ENCODE data around the gene RETREG1. TPM values are rescaled to one million over a fixed set of nuclear protein-coding genes. Genes with fewer than 3 reads are reported as not detected.
A peak's percentile ranks its signal among the peaks of the same experiment; 100 is the strongest.

RETREG1 gene
- total and polyA plus RNA-seq, 2 of the 13 experiments (the other 11 are each of a cell fraction or from before 2014, with no cell fraction given), result 0.07 TPM; not detected in 1

DNA sequence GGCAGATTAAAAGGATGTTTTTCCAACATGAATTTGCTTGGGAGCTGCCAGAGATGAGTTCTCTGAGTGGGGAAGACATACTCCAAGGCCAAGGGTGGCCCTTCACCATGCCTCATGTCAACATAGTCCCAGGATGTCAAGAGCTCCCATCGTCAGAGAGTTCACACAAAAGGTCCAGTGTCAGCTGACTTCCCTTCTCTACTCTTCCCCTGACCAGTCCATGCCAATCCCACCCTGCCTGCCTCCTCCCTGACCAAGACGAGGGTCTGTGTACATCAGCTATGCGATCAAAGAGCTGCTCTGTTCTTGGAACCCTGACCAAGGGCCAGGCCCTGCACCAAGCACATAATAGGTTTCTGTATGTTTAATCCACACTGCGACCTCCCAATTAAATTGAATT is 80.0 kb downstream of the RETREG1 start:
- 24% methylated on average over 4 of the region's 4 CpGs for WGBS (ENCODE audit: low lambda C conversion rate)
- in situ Hi-C loops (cut with HindIII; ENCODE audit: extremely low pct_ligation_motif_present, low pct_unique_long_range_greater_than_20kb), result no loop called here
- Histone ChIP-seq H3K27ac (ENCODE audit: extremely low read length, insufficient read depth, low read length) (no peak overlapping the region), H2AFZ (ENCODE audit: low read length) (no peak overlapping the region), H3K9ac (ENCODE audit: insufficient read depth, low read depth, low read length) (no peak overlapping the region), H3K4me2 (ENCODE audit: low read depth, low read length) (no peak overlapping the region), H3K4me1 (ENCODE audit: insufficient read depth, low read length) (peaks cover 10% of the 10 kb centered on the region), H3K4me3 (replicated peaks in 1 of 3; ENCODE audit: insufficient read depth in 1 of 3, low read depth in 2 of 3, low read length in 3 of 3) (no peak overlapping the region), H3K36me3 (replicated peaks in 1 of 2; ENCODE audit: control insufficient read depth in 1 of 2, insufficient read depth in 2 of 2, low read length in 2 of 2) (no peaks in the 10 kb centered on the region), H4K20me1 (ENCODE audit: insufficient read depth, low read length) (no peaks in the 10 kb centered on the region), H3K9me3 (ENCODE audit: low read length) (no peaks in the 10 kb centered on the region), H3K79me2 (ENCODE audit: insufficient read depth, low read length) (no peaks in the 10 kb centered on the region), H3K27me3 (ENCODE audit: control insufficient read depth in 1 of 2, insufficient read depth in 2 of 2, low read length in 2 of 2) (0 out of 5 replicates have a peak, but pooled peaks cover 0 to 3% of the 10 kb centered on the region in 2 experiments)
- no peak for DNase-seq (ENCODE audit: low spot score)
- BruUV-seq (replicated peaks), result no TSS peak
- CTCF ChIA-PET (ENCODE audit: low intra/inter-chr PET ratio, low total read pairs), result no interaction called here
- no peak for ATAC-seq
- TF ChIP-seq ZNF317 (CRISPR knock-in tag; IDR thresholded peaks at IDR 0.05), result 0 out of 2 replicates have a peak, but pooled peaks have one; percentile 27
- no peak for TF ChIP-seq ZNF766 (CRISPR knock-in tag; IDR thresholded peaks at IDR 0.05; ENCODE audit: borderline replicate concordance)
- FAIRE-seq, result no peak
- POLR2A ChIA-PET, result no interaction called here
- intact Hi-C loops (cut with micrococcal nuclease; ENCODE audit: unreplicated experiment), result no loop called here

DNA sequence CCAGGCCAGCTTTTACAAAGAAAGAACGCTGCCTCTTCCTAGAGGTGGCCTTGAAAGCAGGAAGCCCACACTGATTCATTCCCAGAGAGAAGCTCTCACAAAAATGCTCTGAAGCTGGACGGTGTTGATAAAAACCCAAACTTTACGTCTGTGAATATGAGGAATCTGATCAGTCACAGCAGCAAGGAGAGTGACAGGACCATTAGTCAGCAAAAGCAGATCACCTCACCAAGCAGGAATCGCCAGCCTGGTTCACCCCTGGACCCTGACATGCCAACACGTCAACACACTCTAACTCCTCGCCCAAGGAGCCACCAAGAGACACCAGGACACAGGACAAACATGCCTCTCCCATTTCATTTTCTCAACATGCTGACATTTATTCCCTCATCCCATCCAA is 80.6 kb downstream of the RETREG1 start:
- intact Hi-C loops (cut with micrococcal nuclease; ENCODE audit: unreplicated experiment) (no loop called here), in situ Hi-C loops (cut with HindIII; ENCODE audit: extremely low pct_ligation_motif_present, low pct_unique_long_range_greater_than_20kb) (no loop called here)
- no TSS peak for BruUV-seq (replicated peaks)

More for the DNA sequence above, 80.6 kb downstream of the RETREG1 start:
- no peaks in the 10 kb centered on the region for H3K9me3 ChIP-seq (ENCODE audit: low read length)
- H3K27ac ChIP-seq (ENCODE audit: extremely low read length, insufficient read depth, low read length), result no peak overlapping the region
- TF ChIP-seq MAFF (IDR thresholded peaks at IDR 0.05; ENCODE audit: low read depth, low read length) (peak; percentile 37; the same call in 1 of the 2 replicates), TOPORS (CRISPR knock-in tag; IDR thresholded peaks at IDR 0.05) (no peak), NFKB2 (CRISPR knock-in tag; IDR thresholded peaks at IDR 0.05; ENCODE audit: borderline replicate concordance) (no peak), HNRNPUL1 (IDR thresholded peaks at IDR 0.05; ENCODE audit: low read depth, low read length) (no peak), BRCA1 (CRISPR knock-in tag; IDR thresholded peaks at IDR 0.05) (no peak), MAFK (conservative IDR thresholded peaks at IDR 0.05 in 1 of 2, IDR thresholded peaks at IDR 0.05 in 1 of 2; ENCODE audit: low read length in 2 of 2) (peak; percentile 37; a peak in 3 of 4 replicates), ZNF564 (CRISPR knock-in tag; IDR thresholded peaks at IDR 0.05) (no peak), ZNF746 (CRISPR knock-in tag; IDR thresholded peaks at IDR 0.05) (no peak)
- DNase-seq (ENCODE audit: low spot score) (peak; percentile 7), ATAC-seq (no peak; the same call in 2 of the 3 replicates), FAIRE-seq (no peak)
- H3K79me2 ChIP-seq (ENCODE audit: insufficient read depth, low read length), result no peaks in the 10 kb centered on the region
- no peak overlapping the region for H3K9ac ChIP-seq (ENCODE audit: insufficient read depth, low read depth, low read length)
- ChIA-PET CTCF (ENCODE audit: low intra/inter-chr PET ratio, low total read pairs) (no interaction called here), POLR2A (no interaction called here)
- 1% methylated on average over 6 of the region's 6 CpGs for WGBS (ENCODE audit: low lambda C conversion rate)
- peaks cover 0 to 3% of the 10 kb centered on the region in 2 experiments; a peak in 1 of 5 replicates for H3K27me3 ChIP-seq (ENCODE audit: control insufficient read depth in 1 of 2, insufficient read depth in 2 of 2, low read length in 2 of 2)
- H3K4me3 ChIP-seq (replicated peaks in 1 of 3; ENCODE audit: insufficient read depth in 1 of 3, low read depth in 2 of 3, low read length in 3 of 3), result no peak overlapping the region
- H2AFZ ChIP-seq (ENCODE audit: low read length), result no peak overlapping the region
- H3K4me2 ChIP-seq (ENCODE audit: low read depth, low read length), result no peak overlapping the region
- H3K4me1 ChIP-seq (ENCODE audit: insufficient read depth, low read length), result peaks cover 10% of the 10 kb centered on the region
- H4K20me1 ChIP-seq (ENCODE audit: insufficient read depth, low read length), result no peaks in the 10 kb centered on the region
- no peaks in the 10 kb centered on the region for H3K36me3 ChIP-seq (replicated peaks in 1 of 2; ENCODE audit: control insufficient read depth in 1 of 2, insufficient read depth in 2 of 2, low read length in 2 of 2)

Data from HepG2 (cell line).